ENCODE results near the gene KCNQ1. TPM values are rescaled to one million over a fixed set of nuclear protein-coding genes. Genes with fewer than 3 reads are reported as not detected.

Gene KCNQ1
- total RNA-seq, 1 experiment from 2014 or later, result 9.2 TPM

- no peak overlapping the region for H3K27ac Mint-ChIP-seq (ENCODE audit: unreplicated experiment)
- no TSS peak for BruUV-seq (replicated peaks)
- TF ChIP-seq CTCF (IDR thresholded peaks at IDR 0.05; ENCODE audit: unreplicated experiment), result no peak
- intact Hi-C loops (cut with micrococcal nuclease; ENCODE audit: unreplicated experiment), result no loop called here
- H3K27me3 Mint-ChIP-seq (ENCODE audit: unreplicated experiment), result peaks cover 12% of the 10 kb centered on the region
- no peaks in the 10 kb centered on the region for H3K4me1 Mint-ChIP-seq (ENCODE audit: low read depth, unreplicated experiment)
- H3K4me3 Mint-ChIP-seq (ENCODE audit: low read depth, unreplicated experiment), result no peak overlapping the region
- no peaks in the 10 kb centered on the region for H3K9me3 Mint-ChIP-seq (ENCODE audit: low read depth, unreplicated experiment)
- DNase-seq, result no peak
- H3K36me3 Mint-ChIP-seq (ENCODE audit: insufficient read depth, unreplicated experiment), result peaks cover 4% of the 10 kb centered on the region
- CTCF ChIA-PET, result no interaction called here
Measured at GRCh38 chr11:2525166-2525861, 80.5 kb downstream of the KCNQ1 start.

- BruUV-seq (replicated peaks), result no TSS peak
- peak; percentile 1 for TF ChIP-seq CTCF (IDR thresholded peaks at IDR 0.05; ENCODE audit: unreplicated experiment)
- no peak overlapping the region for H3K27ac Mint-ChIP-seq (ENCODE audit: unreplicated experiment)
- no peaks in the 10 kb centered on the region for H3K9me3 Mint-ChIP-seq (ENCODE audit: low read depth, unreplicated experiment)
- no peak for DNase-seq
- H3K27me3 Mint-ChIP-seq (ENCODE audit: unreplicated experiment), result peaks cover 6% of the 10 kb centered on the region
- H3K36me3 Mint-ChIP-seq (ENCODE audit: insufficient read depth, unreplicated experiment), result peaks cover 4% of the 10 kb centered on the region
- CTCF ChIA-PET, result no interaction called here
- no peak overlapping the region for H3K4me3 Mint-ChIP-seq (ENCODE audit: low read depth, unreplicated experiment)
- H3K4me1 Mint-ChIP-seq (ENCODE audit: low read depth, unreplicated experiment), result no peaks in the 10 kb centered on the region
- intact Hi-C loops (cut with micrococcal nuclease; ENCODE audit: unreplicated experiment), result no loop called here
Measured at GRCh38 chr11:2525941-2526807, 81.4 kb downstream of the KCNQ1 start.

GRCh38 chr11:2526808-2527381, 82.1 kb downstream of the KCNQ1 start:
- Mint-ChIP-seq H3K9me3 (ENCODE audit: low read depth, unreplicated experiment) (no peaks in the 10 kb centered on the region), H3K4me3 (ENCODE audit: low read depth, unreplicated experiment) (no peak overlapping the region), H3K4me1 (ENCODE audit: low read depth, unreplicated experiment) (no peaks in the 10 kb centered on the region), H3K27ac (ENCODE audit: unreplicated experiment) (no peak overlapping the region), H3K36me3 (ENCODE audit: insufficient read depth, unreplicated experiment) (peaks cover 4% of the 10 kb centered on the region), H3K27me3 (ENCODE audit: unreplicated experiment) (no peaks in the 10 kb centered on the region)
- CTCF ChIA-PET, result interaction anchor here (0.5 kb wide), 1 partner anchor 478 kb away, joined by 5 read pairs; no protein-coding TSS in a partner anchor
- intact Hi-C loops (cut with micrococcal nuclease; ENCODE audit: unreplicated experiment), result no loop called here
- peak; percentile 58 for DNase-seq
- BruUV-seq (replicated peaks), result no TSS peak
- TF ChIP-seq CTCF (IDR thresholded peaks at IDR 0.05; ENCODE audit: unreplicated experiment), result peak; percentile 17

- no peak for TF ChIP-seq CTCF (IDR thresholded peaks at IDR 0.05; ENCODE audit: unreplicated experiment)
- BruUV-seq (replicated peaks), result no TSS peak
- Mint-ChIP-seq H3K27ac (ENCODE audit: unreplicated experiment) (no peak overlapping the region), H3K36me3 (ENCODE audit: insufficient read depth, unreplicated experiment) (peaks cover 6% of the 10 kb centered on the region), H3K4me3 (ENCODE audit: low read depth, unreplicated experiment) (no peak overlapping the region), H3K27me3 (ENCODE audit: unreplicated experiment) (no peaks in the 10 kb centered on the region), H3K9me3 (ENCODE audit: low read depth, unreplicated experiment) (no peaks in the 10 kb centered on the region), H3K4me1 (ENCODE audit: low read depth, unreplicated experiment) (peaks cover 3% of the 10 kb centered on the region)
- CTCF ChIA-PET, result interaction anchor here (0.5 kb wide), 1 partner anchor 477 kb away, joined by 5 read pairs; no protein-coding TSS in a partner anchor
- intact Hi-C loops (cut with micrococcal nuclease; ENCODE audit: unreplicated experiment), result no loop called here
- no peak for DNase-seq
Measured at GRCh38 chr11:2527621-2528291, 82.9 kb downstream of the KCNQ1 start.

All from Calu3 (cell line).